KBM-7 (cell line): Measurements from ENCODE around the gene PDS5B.
A peak's percentile ranks its signal among the peaks of the same experiment; 100 is the strongest.
"Not testable (repeated sequence)": the region's sequence is repeated elsewhere in the genome, so short reads cannot be mapped to it uniquely, and the experiment has no call there.

Experiments used
- DNase-seq: peaks from one replicate; pipeline ENCODE4 v3.0.0-alpha.2; 2015
- in situ Hi-C: fragments of 300-500 bp; cut with MboI; formaldehyde crosslinking; loops from 2 replicates; pipeline ENCODE4 v1.14.3; 2020; ENCODE audit warnings: low sequenced_read_pairs, low pct_unique_long_range_greater_than_20kb, mixed read lengths

PDS5B gene

GRCh38 chr13:32716201-32716600 lies 129.9 kb downstream of the PDS5B start:
- DNase-seq, in situ Hi-C loops: not testable (repeated sequence)

DNA sequence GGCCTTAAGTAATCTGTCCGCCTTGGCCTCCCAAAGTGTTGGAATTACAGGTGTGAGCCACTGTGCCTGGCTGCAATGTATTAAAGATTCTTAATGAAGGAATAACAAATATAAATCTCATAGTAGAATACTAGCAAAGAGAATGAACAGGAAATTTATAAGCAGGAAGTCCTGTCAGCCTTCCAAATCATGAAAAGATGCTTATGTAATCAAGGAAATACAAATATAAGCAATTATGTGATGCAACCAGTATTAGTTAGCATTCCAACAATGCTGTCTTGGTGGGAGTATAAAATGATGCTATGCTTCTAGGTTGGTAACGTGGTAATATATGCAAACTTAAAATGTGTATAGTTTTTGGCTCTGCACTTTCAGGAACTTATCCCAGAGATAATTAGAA lies 133.8 kb downstream of the PDS5B start:
- in situ Hi-C loops = no loop called here
- DNase-seq = no peak

- in situ Hi-C loops, DNase-seq: not testable (repeated sequence)
Measured at GRCh38 chr13:32721131-32722034, 135.1 kb downstream of the PDS5B start.

GRCh38 chr13:32722340-32722739 lies 136.1 kb downstream of the PDS5B start:
- in situ Hi-C loops = no loop called here
- DNase-seq = no peak

- in situ Hi-C loops = no loop called here
- no peak for DNase-seq
Measured at GRCh38 chr13:32723987-32724386, 137.7 kb downstream of the PDS5B start.

GRCh38 chr13:32726374-32727037 lies 140.3 kb downstream of the PDS5B start:
- in situ Hi-C loops = no loop called here
- DNase-seq = no peak

DNA sequence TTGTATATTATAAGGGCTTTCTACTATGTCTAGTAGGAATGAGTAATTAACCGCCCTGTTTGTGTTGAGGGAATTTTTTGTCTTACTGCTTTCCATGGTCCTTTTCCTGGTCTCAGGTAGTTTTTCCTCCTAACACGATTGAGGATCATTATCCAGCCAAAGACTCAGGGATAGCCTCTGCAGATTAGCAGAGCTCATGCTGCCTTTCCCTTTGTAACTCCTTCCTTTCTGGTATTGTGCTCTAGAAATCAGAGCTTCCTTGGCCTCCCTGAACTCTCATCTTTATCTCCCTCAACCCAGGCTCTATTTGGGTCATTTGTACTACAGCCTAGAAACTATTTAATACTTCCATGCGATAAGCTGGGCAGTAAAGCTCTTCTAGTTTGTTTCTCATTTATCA lies 142.1 kb downstream of the PDS5B start:
- in situ Hi-C loops = no loop called here

GRCh38 chr13:32729097-32729496 lies 142.8 kb downstream of the PDS5B start:
- in situ Hi-C loops, DNase-seq: not testable (repeated sequence)

More for the DNA sequence above, 142.1 kb downstream of the PDS5B start:
- no peak for DNase-seq

DNA sequence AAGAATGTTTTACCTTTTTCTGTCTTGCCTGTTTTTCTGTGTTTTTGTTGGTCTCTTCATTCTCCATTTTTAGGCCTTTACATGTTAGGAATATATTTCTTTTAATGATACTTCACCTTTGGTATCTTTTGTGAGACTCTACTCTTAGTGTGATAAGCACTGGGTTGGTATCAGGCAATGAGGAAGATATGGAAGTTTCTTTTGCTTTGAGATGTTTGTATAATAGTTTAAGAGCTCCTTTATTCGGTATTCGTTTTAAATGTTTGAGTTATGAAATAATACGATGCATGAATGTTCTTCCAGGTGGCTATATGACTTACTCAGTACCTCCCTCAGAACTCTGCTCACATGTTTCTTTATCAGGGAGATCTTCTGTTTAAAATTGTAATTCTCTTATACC lies 144.8 kb downstream of the PDS5B start:
- in situ Hi-C loops = no loop called here
- DNase-seq = no peak

DNA sequence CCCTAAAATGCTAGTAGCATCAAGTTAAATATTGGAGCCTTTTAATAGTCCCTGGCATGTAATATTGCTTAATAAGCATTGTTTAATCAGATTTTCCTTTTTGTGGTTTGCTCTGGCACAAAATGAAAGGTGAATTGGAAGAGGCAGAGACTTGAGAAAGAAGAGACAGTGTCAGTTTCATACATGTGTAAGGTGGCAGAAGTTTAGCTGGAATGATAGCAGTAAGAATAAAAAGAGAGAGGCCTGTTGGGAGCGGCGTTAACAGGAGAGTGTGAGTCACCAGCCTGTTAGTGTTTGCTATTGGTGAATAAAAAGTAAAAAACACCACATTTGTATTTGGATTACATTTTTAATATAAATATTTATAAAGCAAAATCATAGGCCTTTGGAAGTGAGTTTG lies 145.3 kb downstream of the PDS5B start:
- in situ Hi-C loops = no loop called here
- DNase-seq = no peak

GRCh38 chr13:32733690-32734089 lies 147.4 kb downstream of the PDS5B start:
- in situ Hi-C loops = no loop called here
- no peak for DNase-seq

- DNase-seq = peak; percentile 9
- in situ Hi-C loops = no loop called here
Measured at GRCh38 chr13:32734511-32734910, 148.3 kb downstream of the PDS5B start.

- in situ Hi-C loops = no loop called here
- DNase-seq = no peak
Measured at GRCh38 chr13:32735859-32736258, 149.6 kb downstream of the PDS5B start.

- no peak for DNase-seq
- in situ Hi-C loops = no loop called here
Measured at GRCh38 chr13:32736648-32737047, 150.4 kb downstream of the PDS5B start.

GRCh38 chr13:32737111-32737571 lies 150.9 kb downstream of the PDS5B start:
- in situ Hi-C loops = no loop called here
- DNase-seq = no peak

- no peak for DNase-seq
- in situ Hi-C loops = no loop called here
Measured at GRCh38 chr13:32737679-32738078, 151.4 kb downstream of the PDS5B start.

GRCh38 chr13:32745509-32745908 lies 159.3 kb downstream of the PDS5B start:
- no peak for DNase-seq
- in situ Hi-C loops = no loop called here

GRCh38 chr13:32746474-32746873 lies 160.2 kb downstream of the PDS5B start:
- in situ Hi-C loops = no loop called here

DNA sequence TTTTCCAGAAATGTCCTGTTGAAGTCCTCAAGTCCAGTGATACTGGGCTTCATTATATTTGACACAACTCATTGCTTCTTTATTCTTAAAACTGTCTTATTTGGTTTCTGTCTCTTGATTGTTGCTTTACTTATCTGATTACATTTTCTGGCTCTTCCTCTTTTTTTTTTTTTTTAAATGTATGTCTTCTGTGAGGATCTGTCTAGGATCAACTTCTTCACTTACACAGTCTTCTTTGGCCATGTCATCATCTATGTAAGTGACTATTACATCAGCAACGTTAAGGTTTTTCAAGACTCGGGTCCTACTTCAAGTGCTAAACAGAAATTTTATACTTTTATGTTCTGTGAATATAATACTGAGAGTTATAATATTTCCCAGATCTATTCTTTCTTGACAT lies 162.1 kb downstream of the PDS5B start:
- DNase-seq = peak; percentile 35
- in situ Hi-C loops = no loop called here

More at GRCh38 chr13:32746474-32746873, 160.2 kb downstream of the PDS5B start:
- no peak for DNase-seq

DNA sequence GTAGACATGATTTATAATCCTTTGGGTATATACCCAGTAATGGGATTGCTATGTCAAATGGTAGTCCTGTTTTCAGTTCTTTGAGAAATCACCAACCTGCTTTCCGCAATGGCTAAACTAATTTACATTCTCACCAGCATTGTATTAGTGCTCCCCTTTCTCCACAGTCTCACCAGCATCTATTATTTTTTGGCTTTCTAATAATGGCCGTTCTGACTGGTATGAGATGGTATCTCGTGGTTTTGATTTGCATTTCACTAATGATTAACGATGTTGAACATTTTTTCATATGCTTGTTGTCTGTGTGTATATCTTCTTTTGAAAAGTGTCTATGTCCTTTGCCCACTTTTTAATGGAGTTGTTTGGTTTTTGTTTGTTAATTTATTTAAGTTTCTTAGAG lies 165.1 kb downstream of the PDS5B start:
- in situ Hi-C loops = no loop called here
- DNase-seq = no peak
